K562 (cell line): ENCODE data around the gene ZNF107. TPM values are rescaled to one million over a fixed set of nuclear protein-coding genes. Genes with fewer than 3 reads are reported as not detected.

ENCODE experiments used
- ARID2 ChIP-seq: fragments of 450-650 bp; IDR thresholded peaks from 2 replicates; pipeline ENCODE4 v1.6.1; 2017; ENCODE audit warnings: antibody characterized with exemption, mild to moderate bottlenecking
- CBX2 ChIP-seq: fragments of 200-600 bp; sonication (generic); IDR thresholded peaks from one replicate; pipeline ENCODE4 v1.6.1; 2012; ENCODE audit warnings: mild to moderate bottlenecking, low read length, inconsistent platforms; ENCODE audit not compliant: insufficient read depth, poor library complexity, severe bottlenecking
- FOXP1 ChIP-seq: sonication (generic); formaldehyde crosslinking; IDR thresholded peaks from 2 replicates; pipeline ENCODE4 v1.8.0; 2022; ENCODE audit warnings: mild to moderate bottlenecking, missing genetic modification reagents
- HIVEP1 ChIP-seq: fragments of 250-450 bp; sonication (Bioruptor Pico); IDR thresholded peaks from 2 replicates; pipeline ENCODE4 v1.4.0; 2020; ENCODE audit warnings: mild to moderate bottlenecking
- HNRNPK ChIP-seq: fragments of 200-400 bp; formaldehyde crosslinking; IDR thresholded peaks from one replicate; pipeline ENCODE4 v1.6.1; 2018; ENCODE audit warnings: mild to moderate bottlenecking, low read depth, low read length; ENCODE audit not compliant: poor library complexity, severe bottlenecking
- KDM4B ChIP-seq, 2 experiments: fragments of 450-650 bp in 1 of 2; sonication (generic) in 1 of 2; IDR thresholded peaks; 2 replicates each; pipeline ENCODE4 v1.6.1; 2016 to 2017; ENCODE audit warnings: borderline replicate concordance in 2 of 2, antibody characterized with exemption in 1 of 2, low read depth in 1 of 2, mild to moderate bottlenecking in 1 of 2
- LEF1 ChIP-seq: fragments of 450-650 bp; IDR thresholded peaks from 2 replicates; pipeline ENCODE4 v1.6.1; 2016; ENCODE audit warnings: mild to moderate bottlenecking
- NFIC ChIP-seq: fragments of 450-650 bp; IDR thresholded peaks from 2 replicates; pipeline ENCODE4 v1.6.1; 2017; ENCODE audit warnings: mild to moderate bottlenecking, inconsistent platforms
- POLR2H ChIP-seq: IDR thresholded peaks from 2 replicates; pipeline ENCODE4 v1.6.1; 2016; ENCODE audit warnings: missing genetic modification characterization, low read depth, mild to moderate bottlenecking, control low read depth, missing compliant biosample characterization, moderate library complexity
- SMARCA4 ChIP-seq: fragments of 450-650 bp; IDR thresholded peaks from 2 replicates; pipeline ENCODE4 v1.6.1; 2016
- TARDBP ChIP-seq: fragments of 450-650 bp; IDR thresholded peaks from 2 replicates; pipeline ENCODE4 v1.6.1; 2016
- TRIM24 ChIP-seq, 2 experiments: fragments of 450-650 bp; IDR thresholded peaks; 2 replicates each; pipeline ENCODE4 v1.6.1; 2016
- ZBED1 ChIP-seq: IDR thresholded peaks from 2 replicates; pipeline ENCODE4 v1.6.1; 2014
- ZBTB34 ChIP-seq: fragments of 250-450 bp; sonication (Bioruptor Pico); IDR thresholded peaks from 2 replicates; pipeline ENCODE4 v1.8.0; 2021; ENCODE audit warnings: mild to moderate bottlenecking, moderate library complexity
- ZEB2 ChIP-seq: fragments of 450-650 bp; IDR thresholded peaks from 2 replicates; pipeline ENCODE4 v1.6.1; 2016
- ZNF316 ChIP-seq: fragments of 450-650 bp; IDR thresholded peaks from 2 replicates; pipeline ENCODE4 v1.6.1; 2016
- ZNF449 ChIP-seq: fragments of 250-450 bp; sonication (Bioruptor Pico); IDR thresholded peaks from 2 replicates; pipeline ENCODE4 v1.8.0; 2022; ENCODE audit warnings: moderate library complexity, mild to moderate bottlenecking, inconsistent platforms
- ZNF518B ChIP-seq: fragments of 250-450 bp; sonication (Bioruptor Pico); IDR thresholded peaks from 2 replicates; pipeline ENCODE4 v1.5.0; 2021; ENCODE audit warnings: mild to moderate bottlenecking, moderate library complexity
- ZNF57 ChIP-seq: fragments of 450-650 bp; formaldehyde crosslinking; IDR thresholded peaks from 2 replicates; pipeline ENCODE4 v1.4.0; 2020; ENCODE audit warnings: mild to moderate bottlenecking, moderate library complexity
- polyA plus RNA-seq, 8 experiments: library from polyadenylated mRNA; depleted of rRNA in 4 of 8; stranded (reverse) in 5 of 8; unstranded in 3 of 8; fragments of >200 nt; fragmentation: Nextera tagmentation in 2 of 8; fragmentation: Illumina TruSeq in 1 of 8; extraction: Ambion mirVana in 2 of 8; extraction: Trizol in 1 of 8; gene quantifications; 2 replicates each; pipeline versions ENCODE4 v1.2.1 to v1.2.3, GENCODE V29; 2011 to 2014; ENCODE audit warnings: inconsistent platforms in 1 of 8, missing spikeins in 1 of 8
- total RNA-seq, 7 experiments: library from RNA; depleted of rRNA in 6 of 7; stranded (reverse); fragments of >200 nt in 6 of 7; fragmentation: Illumina TruSeq in 2 of 7; extraction: Trizol in 2 of 7; gene quantifications; 2 replicates each; pipeline versions ENCODE4 v1.2.1 to v1.2.3, GENCODE V29; 2011 to 2021; ENCODE audit warnings: low replicate concordance in 1 of 7
- TF ChIP-seq, protein P1 (sequence below): fragments of 250-450 bp; sonication (Bioruptor Pico); IDR thresholded peaks from 2 replicates; pipeline ENCODE4 v1.6.1; 2021; ENCODE audit warnings: mild to moderate bottlenecking
- TF ChIP-seq, protein P2 (sequence below), 2 experiments: fragments of 200-800 bp in 1 of 2; sonication (Bioruptor generic) in 1 of 2; sonication (generic) in 1 of 2; formaldehyde crosslinking in 1 of 2; IDR thresholded peaks in 1 of 2; conservative IDR thresholded peaks in 1 of 2; 2 replicates each; pipeline versions ENCODE4 v1.5.0 to v1.6.1; 2016 to 2020; ENCODE audit warnings: missing compliant biosample characterization in 1 of 2, missing genetic modification characterization in 1 of 2, missing genetic modification reagents in 1 of 2

ZNF107 gene
- total and polyA plus RNA-seq, 9 of the 15 experiments (the other 6 are each of a cell fraction or from before 2014, with no cell fraction given): 2.4 to 14.2 (median 7.9) TPM

DNA sequence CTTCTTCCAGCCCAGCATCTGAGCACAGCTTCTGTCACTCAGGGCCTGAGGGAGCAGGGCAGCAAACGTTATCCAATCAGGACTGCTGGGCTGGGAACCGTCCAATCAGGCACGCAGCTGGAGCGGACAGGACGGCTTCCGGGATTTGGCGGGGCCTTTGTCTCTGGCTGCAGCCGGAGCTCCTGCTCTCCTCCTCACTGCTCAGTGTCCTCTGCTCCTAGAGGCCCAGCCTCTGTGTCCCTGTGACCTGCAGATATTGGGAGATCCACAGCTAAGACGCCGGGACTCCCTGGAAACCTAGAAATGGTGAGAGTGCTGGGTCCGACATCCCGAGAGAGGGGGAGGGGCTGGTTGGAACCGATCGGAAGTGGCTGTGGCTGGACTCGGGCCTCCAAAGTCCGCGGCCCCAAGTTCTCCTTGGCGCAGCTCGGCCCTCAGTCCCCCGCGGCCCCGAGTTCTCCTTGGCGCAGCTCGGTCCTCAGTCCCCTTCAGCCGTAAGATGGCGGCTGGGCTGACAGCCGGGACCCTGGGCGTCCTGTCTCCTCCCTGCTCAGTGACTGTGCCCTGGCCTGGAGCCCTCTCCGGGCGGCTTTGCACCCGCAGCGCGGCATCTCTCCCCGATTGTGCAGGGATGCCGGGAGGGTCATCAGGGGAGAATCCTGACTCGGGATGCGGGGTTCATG is at the start of gene ZNF107 (continued):
- TF ChIP-seq ZNF518B (CRISPR knock-in tag): no peak
- no peak for TF ChIP-seq HNRNPK
- TF ChIP-seq NFIC: no peak
- no peak for TF ChIP-seq LEF1
- no peak for TF ChIP-seq SMARCA4
- TF ChIP-seq POLR2H (tag): no peak; the same call in none of the 2 replicates
- TF ChIP-seq ZBED1: no peak
- no peak for TF ChIP-seq ZNF316
- TF ChIP-seq, protein P1, sequence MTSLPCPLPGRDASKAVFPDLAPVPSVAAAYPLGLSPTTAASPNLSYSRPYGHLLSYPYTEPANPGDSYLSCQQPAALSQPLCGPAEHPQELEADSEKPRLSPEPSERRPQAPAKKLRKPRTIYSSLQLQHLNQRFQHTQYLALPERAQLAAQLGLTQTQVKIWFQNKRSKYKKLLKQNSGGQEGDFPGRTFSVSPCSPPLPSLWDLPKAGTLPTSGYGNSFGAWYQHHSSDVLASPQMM (CRISPR knock-in tag): no peak
- no peak for TF ChIP-seq ZBTB34
- TF ChIP-seq, protein P2, sequence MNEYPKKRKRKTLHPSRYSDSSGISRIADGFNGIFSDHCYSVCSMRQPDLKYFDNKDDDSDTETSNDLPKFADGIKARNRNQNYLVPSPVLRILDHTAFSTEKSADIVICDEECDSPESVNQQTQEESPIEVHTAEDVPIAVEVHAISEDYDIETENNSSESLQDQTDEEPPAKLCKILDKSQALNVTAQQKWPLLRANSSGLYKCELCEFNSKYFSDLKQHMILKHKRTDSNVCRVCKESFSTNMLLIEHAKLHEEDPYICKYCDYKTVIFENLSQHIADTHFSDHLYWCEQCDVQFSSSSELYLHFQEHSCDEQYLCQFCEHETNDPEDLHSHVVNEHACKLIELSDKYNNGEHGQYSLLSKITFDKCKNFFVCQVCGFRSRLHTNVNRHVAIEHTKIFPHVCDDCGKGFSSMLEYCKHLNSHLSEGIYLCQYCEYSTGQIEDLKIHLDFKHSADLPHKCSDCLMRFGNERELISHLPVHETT (CRISPR knock-in tag; conservative IDR thresholded peaks at IDR 0.05 in 1 of 2, IDR thresholded peaks at IDR 0.05 in 1 of 2): no peak
- TF ChIP-seq CBX2: no peak
- TF ChIP-seq HIVEP1 (CRISPR knock-in tag): no peak
- TF ChIP-seq TRIM24 (IDR thresholded peaks at IDR 0.05): 0 out of 4 replicates have a peak, but pooled peaks of 1 of the 2 experiments have one; percentile 17
- TF ChIP-seq ZEB2: no peak
- no peak for TF ChIP-seq KDM4B (IDR thresholded peaks at IDR 0.05; ENCODE audit: borderline replicate concordance in 2 of 2, low read depth in 1 of 2)
- TF ChIP-seq ZNF57 (CRISPR knock-in tag): 0 out of 2 replicates have a peak, but pooled peaks have one; percentile 56
- no peak for TF ChIP-seq FOXP1 (CRISPR knock-in tag)
- no peak for TF ChIP-seq ZNF449 (CRISPR knock-in tag)
- no peak for TF ChIP-seq TARDBP
- TF ChIP-seq ARID2: no peak
